Smooth muscle cell (in vitro differentiated cells): ENCODE results near the gene CD2AP. TPM values are rescaled to one million over a fixed set of nuclear protein-coding genes. Genes with fewer than 3 reads are reported as not detected.
"Not testable (repeated sequence)": the region's sequence is repeated elsewhere in the genome, so short reads cannot be mapped to it uniquely, and the experiment has no call there.

Source experiments
- DNase-seq: peaks from one replicate; lab custom pipeline; 2025; ENCODE audit not compliant: unreplicated experiment; lab: John Stamatoyannopoulos, UW
- H2AFZ ChIP-seq: fragments of 200-600 bp; sonication (generic); 2 replicates; pipeline ENCODE4 v1.6.0; 2016; ENCODE audit warnings: antibody characterized with exemption, low read depth, mild to moderate bottlenecking
- H3F3A ChIP-seq: fragments of 200-600 bp; sonication (generic); 2 replicates; pipeline ENCODE4 v1.6.0; 2017; ENCODE audit warnings: antibody characterized with exemption, low read depth
- H3K27ac ChIP-seq: fragments of 200-600 bp; sonication (generic); 2 replicates; pipeline ENCODE4 v1.5.1; 2016; ENCODE audit warnings: low read depth, mild to moderate bottlenecking
- H3K27me3 ChIP-seq: fragments of 200-600 bp; sonication (generic); 2 replicates; pipeline ENCODE4 v1.6.1; 2016; ENCODE audit warnings: low read depth, mild to moderate bottlenecking
- H3K36me3 ChIP-seq: fragments of 200-600 bp; sonication (generic); 2 replicates; pipeline ENCODE4 v1.5.1; 2016; ENCODE audit warnings: low read depth
- H3K4me1 ChIP-seq: fragments of 200-600 bp; sonication (generic); 2 replicates; pipeline ENCODE4 v1.5.1; 2016; ENCODE audit warnings: low read depth
- H3K4me2 ChIP-seq: fragments of 200-600 bp; sonication (generic); 2 replicates; pipeline ENCODE4 v1.6.0; 2016; ENCODE audit warnings: mild to moderate bottlenecking
- H3K4me3 ChIP-seq: fragments of 200-600 bp; sonication (generic); 2 replicates; pipeline ENCODE4 v1.5.1; 2016; ENCODE audit warnings: mild to moderate bottlenecking
- H3K79me2 ChIP-seq: fragments of 200-600 bp; sonication (generic); 2 replicates; pipeline ENCODE4 v1.6.0; 2016; ENCODE audit warnings: low read depth, mild to moderate bottlenecking
- H3K9ac ChIP-seq: fragments of 200-600 bp; sonication (generic); 2 replicates; pipeline ENCODE4 v1.6.0; 2016; ENCODE audit warnings: low read depth
- H3K9me3 ChIP-seq: fragments of 200-600 bp; sonication (generic); replicated peaks from 2 replicates; pipeline ENCODE4 v1.5.1; 2016; ENCODE audit warnings: low read depth
- H4K20me1 ChIP-seq: fragments of 200-600 bp; sonication (generic); 2 replicates; pipeline ENCODE4 v1.6.0; 2016; ENCODE audit warnings: low read depth
- WGBS: methylation state at CpG from one replicate; pipeline ENCODE4 v1.1.7; 2016; ENCODE audit warnings: low lambda C conversion rate; 5-methylcytosine and 5-hydroxymethylcytosine counted together
- polyA plus RNA-seq: library from polyadenylated mRNA; unstranded; fragments of >200 nt; fragmentation: Nextera tagmentation; extraction: Ambion mirVana; gene quantifications from 2 replicates; pipeline ENCODE4 v1.2.1, GENCODE V29; 2016
- total RNA-seq: library from RNA; depleted of rRNA; stranded (reverse); fragments of >200 nt; gene quantifications from 2 replicates; pipeline ENCODE4 v1.2.3, GENCODE V29; 2014
- TF ChIP-seq, protein P1 (sequence below): fragments of 200-600 bp; sonication (generic); IDR thresholded peaks from 2 replicates; pipeline ENCODE4 v1.5.1; 2017; ENCODE audit warnings: borderline replicate concordance, mild to moderate bottlenecking, antibody characterized with exemption; ENCODE audit not compliant: insufficient read depth, poor library complexity, severe bottlenecking

CD2AP gene
- total and polyA plus RNA-seq, 2 experiments from 2014 or later: 7.4 to 33.4 TPM

DNA sequence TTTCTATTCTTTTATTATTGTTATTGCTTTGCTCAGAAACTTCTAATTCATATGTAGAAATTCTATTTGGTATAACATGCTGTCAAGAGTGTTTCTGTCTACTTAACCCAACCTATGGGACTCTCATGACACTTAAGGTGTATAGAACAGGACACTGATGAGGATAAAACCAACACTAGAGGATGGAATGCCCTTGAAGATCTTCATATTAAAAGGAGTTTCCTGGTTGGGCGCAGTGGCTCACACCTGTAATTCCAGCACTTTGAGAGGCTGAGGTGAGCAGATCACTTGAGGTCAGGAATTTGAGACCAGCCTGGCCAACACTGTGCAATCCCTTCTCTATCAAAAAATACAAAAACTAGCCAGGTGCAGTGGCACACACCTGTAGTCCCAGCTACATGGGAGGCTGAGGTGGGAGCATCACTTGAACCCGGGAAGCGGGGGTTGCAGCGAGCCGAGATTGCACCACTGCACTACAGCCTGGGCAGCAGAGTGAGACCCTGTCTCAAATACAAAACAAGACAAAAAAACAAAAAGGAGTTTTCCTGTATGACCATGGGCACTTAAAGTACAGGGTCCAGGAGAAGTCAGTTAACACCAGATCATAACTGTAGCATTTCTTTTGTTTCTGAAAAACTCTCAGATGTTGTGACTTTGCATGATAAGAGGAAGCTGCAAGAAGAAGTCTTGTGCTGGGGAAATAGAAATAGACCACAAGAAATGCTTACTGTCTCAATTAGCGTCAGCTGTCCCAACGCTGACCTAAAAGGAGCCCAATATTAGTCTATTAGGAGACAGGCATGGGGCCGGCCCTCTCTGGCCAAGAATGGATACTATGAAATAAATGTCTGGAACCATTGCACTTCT lies 38.9 kb upstream of the CD2AP start:
- H3K4me3 ChIP-seq: no peak overlapping the region
- no peaks in the 10 kb centered on the region for H3K79me2 ChIP-seq
- no peak overlapping the region for H2AFZ ChIP-seq
- H3K36me3 ChIP-seq: no peaks in the 10 kb centered on the region
- H3K4me2 ChIP-seq: no peak overlapping the region
- no peaks in the 10 kb centered on the region for H3K9me3 ChIP-seq
- no peak overlapping the region for H3K9ac ChIP-seq
- H3K27me3 ChIP-seq: no peaks in the 10 kb centered on the region
- 94% methylated on average over 8 of the region's 8 CpGs for WGBS
- H3K4me1 ChIP-seq: no peaks in the 10 kb centered on the region
- H4K20me1 ChIP-seq: no peaks in the 10 kb centered on the region
- TF ChIP-seq, protein P1, sequence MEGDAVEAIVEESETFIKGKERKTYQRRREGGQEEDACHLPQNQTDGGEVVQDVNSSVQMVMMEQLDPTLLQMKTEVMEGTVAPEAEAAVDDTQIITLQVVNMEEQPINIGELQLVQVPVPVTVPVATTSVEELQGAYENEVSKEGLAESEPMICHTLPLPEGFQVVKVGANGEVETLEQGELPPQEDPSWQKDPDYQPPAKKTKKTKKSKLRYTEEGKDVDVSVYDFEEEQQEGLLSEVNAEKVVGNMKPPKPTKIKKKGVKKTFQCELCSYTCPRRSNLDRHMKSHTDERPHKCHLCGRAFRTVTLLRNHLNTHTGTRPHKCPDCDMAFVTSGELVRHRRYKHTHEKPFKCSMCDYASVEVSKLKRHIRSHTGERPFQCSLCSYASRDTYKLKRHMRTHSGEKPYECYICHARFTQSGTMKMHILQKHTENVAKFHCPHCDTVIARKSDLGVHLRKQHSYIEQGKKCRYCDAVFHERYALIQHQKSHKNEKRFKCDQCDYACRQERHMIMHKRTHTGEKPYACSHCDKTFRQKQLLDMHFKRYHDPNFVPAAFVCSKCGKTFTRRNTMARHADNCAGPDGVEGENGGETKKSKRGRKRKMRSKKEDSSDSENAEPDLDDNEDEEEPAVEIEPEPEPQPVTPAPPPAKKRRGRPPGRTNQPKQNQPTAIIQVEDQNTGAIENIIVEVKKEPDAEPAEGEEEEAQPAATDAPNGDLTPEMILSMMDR: no peak
- H3K27ac ChIP-seq: no peak overlapping the region
- DNase-seq: no peak
- no peaks in the 10 kb centered on the region for H3F3A ChIP-seq

DNA sequence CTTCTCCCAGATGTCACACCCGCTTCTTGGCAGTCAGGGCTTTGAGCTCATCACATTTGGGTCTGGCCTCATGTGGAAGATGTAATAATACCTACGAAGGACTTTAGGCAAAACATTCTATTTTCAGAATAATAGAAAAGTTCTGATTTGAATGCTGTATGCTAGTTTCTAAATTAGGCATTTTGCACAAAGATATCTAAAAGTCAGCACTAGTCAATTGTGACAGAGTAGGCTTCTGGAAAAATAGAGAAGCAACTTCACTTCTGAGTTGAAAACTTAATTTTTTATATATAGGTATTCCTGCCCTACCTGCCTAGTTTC lies 38.3 kb upstream of the CD2AP start:
- Histone ChIP-seq H4K20me1 (no peaks in the 10 kb centered on the region), H3K9me3 (no peaks in the 10 kb centered on the region), H3K9ac (no peak overlapping the region), H3K4me2 (no peak overlapping the region), H3K4me1 (no peaks in the 10 kb centered on the region), H3K36me3 (no peaks in the 10 kb centered on the region), H3K79me2 (no peaks in the 10 kb centered on the region), H3K27me3 (no peaks in the 10 kb centered on the region), H3K27ac (no peak overlapping the region), H2AFZ (no peak overlapping the region), H3F3A (no peaks in the 10 kb centered on the region), H3K4me3 (no peak overlapping the region)
- no peak for DNase-seq
- TF ChIP-seq, protein P1: no peak
- 95% methylated on average over 2 of the region's 2 CpGs for WGBS

DNA sequence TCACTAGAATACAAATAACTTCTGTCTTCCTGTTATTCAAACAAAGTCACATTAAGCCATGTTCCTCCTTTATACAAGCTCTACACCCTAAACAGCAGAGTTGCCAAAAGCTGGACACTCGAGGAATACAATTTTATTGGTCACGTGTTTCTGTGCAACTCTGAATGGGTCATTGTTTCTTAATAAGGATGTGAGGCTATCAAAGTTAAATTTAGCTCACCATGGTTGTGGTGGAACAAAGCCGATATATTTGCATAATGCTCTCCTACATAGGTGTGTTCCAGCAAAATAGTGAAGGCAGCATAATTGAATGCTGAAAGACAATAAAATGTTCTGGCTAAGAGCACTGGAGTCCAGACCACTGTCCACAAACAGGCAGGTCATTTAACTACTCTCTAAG lies 36.9 kb upstream of the CD2AP start:
- Histone ChIP-seq H3K79me2 (no peaks in the 10 kb centered on the region), H3K4me1 (no peaks in the 10 kb centered on the region), H3K36me3 (no peaks in the 10 kb centered on the region), H4K20me1 (no peaks in the 10 kb centered on the region), H3K4me2 (no peak overlapping the region), H3F3A (no peaks in the 10 kb centered on the region), H3K4me3 (no peak overlapping the region), H3K9ac (no peak overlapping the region), H3K27ac (no peak overlapping the region), H3K9me3 (no peaks in the 10 kb centered on the region), H2AFZ (no peak overlapping the region), H3K27me3 (no peaks in the 10 kb centered on the region)
- WGBS: 89% methylated on average over 3 of the region's 3 CpGs
- no peak for DNase-seq
- TF ChIP-seq, protein P1: no peak

DNA sequence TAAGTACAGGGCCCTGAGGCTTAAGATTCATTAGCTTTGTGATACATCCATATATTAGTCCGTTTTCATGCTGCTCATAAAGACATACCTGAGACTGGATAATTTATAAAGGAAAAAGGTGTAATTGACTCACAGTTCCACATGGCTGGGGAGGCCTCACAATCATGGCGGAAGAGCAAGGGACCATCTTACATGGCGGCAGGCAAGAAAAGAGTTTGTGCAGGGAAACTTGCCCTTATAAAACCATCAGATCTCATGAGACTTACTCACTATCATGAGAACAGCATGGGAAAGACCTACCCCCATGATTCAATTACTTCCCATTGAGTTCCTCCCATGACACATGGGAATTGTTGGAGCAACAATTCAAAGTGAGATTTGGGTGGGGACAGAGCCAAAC lies 32.6 kb upstream of the CD2AP start:
- not testable (repeated sequence) for H3K4me3 ChIP-seq, H3K4me2 ChIP-seq, H3K9ac ChIP-seq, H3F3A ChIP-seq, H3K27ac ChIP-seq, H3K36me3 ChIP-seq, H3K27me3 ChIP-seq, H2AFZ ChIP-seq, H3K79me2 ChIP-seq, H3K4me1 ChIP-seq, H4K20me1 ChIP-seq, DNase-seq, H3K9me3 ChIP-seq
- 91% methylated on average over 3 of the region's 3 CpGs for WGBS
